K562 (cell line): ENCODE measurements around the gene TMTC2. TPM values are rescaled to one million over a fixed set of nuclear protein-coding genes. Genes with fewer than 3 reads are reported as not detected.

Experiments
- ATAC-seq: fragments of 200-7000 bp; cut with Tn5 transposase; 3 replicates; pipeline ENCODE4 v1.9.1; 2020; ENCODE audit warnings: moderate library complexity
- BruUV-seq: library from RNA; stranded (reverse); fragments of 400-500 nt; replicated peaks from 2 replicates; lab custom pipeline; 2021; lab: Mats Ljungman, UMichigan
- CTCF ChIA-PET: fragments of 300-600 bp; formaldehyde crosslinking; extraction: SDS; loops from one replicate; lab custom pipeline; 2021; ENCODE audit warnings: low intra/inter-chr PET ratio; lab: Yijun Ruan, JAX
- POLR2A ChIA-PET: fragments of 300-600, 350-650 bp; sonication (Branson Sonifier 250); formaldehyde crosslinking; extraction: SDS; loops from one replicate; lab custom pipeline; 2021; ENCODE audit warnings: antibody characterized with exemption, inconsistent platforms; lab: Yijun Ruan, JAX
- DNase-seq, 4 experiments: peaks; one replicate each; pipeline versions ENCODE4 v3.0.0 to v3.0.0-alpha.2; 2011 to 2018; ENCODE audit warnings: low spot score in 3 of 4, mixed read lengths in 3 of 4; ENCODE audit errors: extremely low read depth in 1 of 4
- FAIRE-seq: peaks from 2 replicates; lab custom pipeline; 2011; peaks lifted over from hg19 to GRCh38; lab: Jason Lieb, UNC
- H2AFZ ChIP-seq: 2 replicates; pipeline ENCODE4 v1.6.0; 2011; ENCODE audit warnings: low read depth, low read length, control low read depth, inconsistent platforms
- H3K27ac ChIP-seq: fragments of 200-600 bp; 3 replicates; pipeline ENCODE4 v1.8.0; 2011; ENCODE audit warnings: low read depth, mild to moderate bottlenecking, control low read depth, inconsistent platforms, low read length, moderate library complexity, mixed read lengths; ENCODE audit errors: extremely low read depth
- H3K27me3 ChIP-seq, 2 experiments: fragments of 300-600 bp in 1 of 2; 2 replicates in 1 of 2; 3 replicates in 1 of 2; pipeline versions ENCODE4 v1.6.0 to v1.8.0; 2011; ENCODE audit warnings: inconsistent platforms in 2 of 2, low read length in 2 of 2, mild to moderate bottlenecking in 1 of 2, mixed read lengths in 1 of 2, moderate library complexity in 1 of 2; ENCODE audit not compliant: control insufficient read depth in 2 of 2, insufficient read depth in 2 of 2
- H3K36me3 ChIP-seq: fragments of 300-600 bp; 3 replicates; pipeline ENCODE4 v1.8.0; 2011; ENCODE audit warnings: mild to moderate bottlenecking, low read length, inconsistent platforms; ENCODE audit not compliant: control insufficient read depth, insufficient read depth
- H3K4me1 ChIP-seq, 2 experiments: fragments of 200-600 bp in 1 of 2; replicated peaks in 1 of 2; 2 replicates in 1 of 2; 3 replicates in 1 of 2; pipeline versions ENCODE4 v1.5.1 to v1.8.0; 2011; ENCODE audit warnings: inconsistent platforms in 2 of 2, low read length in 2 of 2, mild to moderate bottlenecking in 1 of 2, mixed read lengths in 1 of 2, moderate library complexity in 1 of 2; ENCODE audit not compliant: control insufficient read depth in 2 of 2, insufficient read depth in 2 of 2
- H3K4me2 ChIP-seq: 2 replicates; pipeline ENCODE4 v1.6.1; 2011; ENCODE audit warnings: low read length, control low read depth, inconsistent platforms, mixed read lengths; ENCODE audit not compliant: insufficient read depth
- H3K4me3 ChIP-seq: fragments of 200-600 bp; sonication (generic), shearing (Covaris generic); 2 replicates; pipeline ENCODE4 v1.5.1; 2016; ENCODE audit warnings: control low read depth, inconsistent platforms
- H3K79me2 ChIP-seq: fragments of 200-600 bp; 3 replicates; pipeline ENCODE4 v1.8.0; 2011; ENCODE audit warnings: low read length, inconsistent platforms; ENCODE audit not compliant: control insufficient read depth, insufficient read depth
- H3K9ac ChIP-seq, 2 experiments: 2 replicates each; pipeline versions ENCODE4 v1.6.0 to v1.6.1; 2011; ENCODE audit warnings: low read depth in 2 of 2, low read length in 2 of 2, control low read depth in 1 of 2, inconsistent platforms in 1 of 2, mild to moderate bottlenecking in 1 of 2, mixed read lengths in 1 of 2; ENCODE audit not compliant: insufficient read depth in 1 of 2
- H3K9me1 ChIP-seq: one replicate; pipeline ENCODE4 v1.6.0; 2011; ENCODE audit warnings: inconsistent platforms, mild to moderate bottlenecking, low read length, moderate library complexity; ENCODE audit not compliant: control insufficient read depth, insufficient read depth
- H3K9me3 ChIP-seq: replicated peaks from 2 replicates; pipeline ENCODE4 v1.5.1; 2011; ENCODE audit warnings: low read depth, low read length, inconsistent platforms; ENCODE audit not compliant: control insufficient read depth, insufficient read depth
- H4K20me1 ChIP-seq: replicated peaks from 2 replicates; pipeline ENCODE4 v1.6.1; 2011; ENCODE audit warnings: low read length, inconsistent platforms, mixed read lengths; ENCODE audit not compliant: control insufficient read depth, insufficient read depth
- CHD4 ChIP-seq: fragments of 200-600 bp; sonication (generic); IDR thresholded peaks from 3 replicates; pipeline ENCODE4 v1.6.1; 2012; ENCODE audit warnings: low read depth, mild to moderate bottlenecking, mixed read lengths, low read length, inconsistent platforms; ENCODE audit not compliant: insufficient read depth, insufficient replicate concordance, poor library complexity, severe bottlenecking
- E2F8 ChIP-seq: fragments of 450-650 bp; IDR thresholded peaks from 2 replicates; pipeline ENCODE4 v1.7.1; 2018; ENCODE audit warnings: mild to moderate bottlenecking, low read depth; ENCODE audit not compliant: partially characterized antibody
- FOXA3 ChIP-seq, 2 experiments: fragments of 450-650 bp in 1 of 2; sonication (generic) in 1 of 2; formaldehyde crosslinking; IDR thresholded peaks in 1 of 2; conservative IDR thresholded peaks in 1 of 2; 2 replicates each; pipeline versions ENCODE4 v1.4.0 to v1.8.0; 2020 to 2022; ENCODE audit warnings: mild to moderate bottlenecking in 2 of 2, missing genetic modification reagents in 1 of 2
- KAT7 ChIP-seq: sonication (generic); formaldehyde crosslinking; IDR thresholded peaks from 2 replicates; pipeline ENCODE4 v1.8.0; 2022; ENCODE audit warnings: missing genetic modification reagents, mild to moderate bottlenecking, borderline replicate concordance
- MNT ChIP-seq, 2 experiments: fragments of 450-650 bp; conservative IDR thresholded peaks; 2 replicates each; pipeline ENCODE4 v1.6.1; 2017; ENCODE audit warnings: mild to moderate bottlenecking in 2 of 2, moderate library complexity in 2 of 2
- MYNN ChIP-seq, 2 experiments: sonication (generic); formaldehyde crosslinking in 1 of 2; IDR thresholded peaks; 2 replicates each; pipeline versions ENCODE4 v1.5.0 to v1.6.1; 2016 to 2020; ENCODE audit warnings: antibody characterized with exemption in 1 of 2, missing genetic modification reagents in 1 of 2
- RFX5 ChIP-seq: IDR thresholded peaks from 2 replicates; pipeline ENCODE4 v1.6.1; 2011; ENCODE audit warnings: low read depth, mild to moderate bottlenecking, improper control_type of control experiment, low read length
- SAP30 ChIP-seq: fragments of 200-600 bp; sonication (generic); IDR thresholded peaks from 2 replicates; pipeline ENCODE4 v1.6.1; 2012; ENCODE audit warnings: borderline replicate concordance, low read depth, mild to moderate bottlenecking, moderate library complexity, low read length, control low read depth, inconsistent platforms; ENCODE audit not compliant: insufficient read depth, poor library complexity, severe bottlenecking
- TCF3 ChIP-seq: sonication (generic); formaldehyde crosslinking; IDR thresholded peaks from 2 replicates; pipeline ENCODE4 v1.4.0; 2020; ENCODE audit warnings: mild to moderate bottlenecking, missing genetic modification reagents
- THRA ChIP-seq: fragments of 450-650 bp; IDR thresholded peaks from 2 replicates; pipeline ENCODE4 v1.6.1; 2017; ENCODE audit warnings: mild to moderate bottlenecking, moderate library complexity
- ZFP30 ChIP-seq: fragments of 250-450 bp; sonication (Bioruptor Pico); IDR thresholded peaks from 2 replicates; pipeline ENCODE4 v1.8.0; 2022; ENCODE audit warnings: moderate library complexity, mild to moderate bottlenecking, inconsistent platforms, borderline replicate concordance
- ZNF133 ChIP-seq: fragments of 250-450 bp; sonication (Bioruptor Pico); IDR thresholded peaks from 2 replicates; pipeline ENCODE4 v1.4.0; 2020; ENCODE audit warnings: mild to moderate bottlenecking
- ZNF197 ChIP-seq: fragments of 200-800 bp; sonication (Bioruptor generic); IDR thresholded peaks from 2 replicates; pipeline ENCODE4 v1.6.1; 2016; ENCODE audit warnings: low read depth, missing genetic modification characterization, missing compliant biosample characterization
- ZNF77 ChIP-seq: fragments of 250-450 bp; sonication (Bioruptor Pico); IDR thresholded peaks from 2 replicates; pipeline ENCODE4 v1.5.0; 2020
- WGBS: fragments of 100-300 bp; shearing (Covaris generic); methylation state at CpG from one replicate; pipeline ENCODE4 v1.1.6; 2016; ENCODE audit warnings: low coverage, mixed read lengths; ENCODE audit not compliant: insufficient coverage; ENCODE audit errors: missing lambda C conversion rate; 5-methylcytosine and 5-hydroxymethylcytosine counted together
- in situ Hi-C: fragments of 300-500 bp; cut with MboI; formaldehyde crosslinking; loops from 4 replicates; pipeline ENCODE4 v1.15.0; 2018; ENCODE audit warnings: inconsistent platforms, mixed read lengths
- intact Hi-C: fragments of 100-400 bp; cut with micrococcal nuclease; formaldehyde crosslinking; loops from 2 replicates; pipeline ENCODE4 v1.14.2; 2022
- polyA plus RNA-seq, 8 experiments: library from polyadenylated mRNA; depleted of rRNA in 4 of 8; stranded (reverse) in 5 of 8; unstranded in 3 of 8; fragments of >200 nt; fragmentation: Nextera tagmentation in 2 of 8; fragmentation: Illumina TruSeq in 1 of 8; extraction: Ambion mirVana in 2 of 8; extraction: Trizol in 1 of 8; gene quantifications; 2 replicates each; pipeline versions ENCODE4 v1.2.1 to v1.2.3, GENCODE V29; 2011 to 2014; ENCODE audit warnings: inconsistent platforms in 1 of 8, missing spikeins in 1 of 8
- total RNA-seq, 7 experiments: library from RNA; depleted of rRNA in 6 of 7; stranded (reverse); fragments of >200 nt in 6 of 7; fragmentation: Illumina TruSeq in 2 of 7; extraction: Trizol in 2 of 7; gene quantifications; 2 replicates each; pipeline versions ENCODE4 v1.2.1 to v1.2.3, GENCODE V29; 2011 to 2021; ENCODE audit warnings: low replicate concordance in 1 of 7
- TF ChIP-seq, protein P1 (sequence below): conservative IDR thresholded peaks from 2 replicates; pipeline ENCODE4 v1.6.1; 2011; ENCODE audit warnings: low read depth, mild to moderate bottlenecking, low read length; ENCODE audit not compliant: control insufficient read depth

Gene TMTC2
- total and polyA plus RNA-seq, 9 of the 15 experiments (the other 6 are each of a cell fraction or from before 2014, with no cell fraction given) = 0.29 to 1.1 (median 0.55) TPM

- DNase-seq (no peak), ATAC-seq (no peak), FAIRE-seq (no peak)
- WGBS = 0% methylated on average over 3 of the region's 3 CpGs
- intact Hi-C loops (no loop called here), in situ Hi-C loops (no loop called here)
- ChIA-PET POLR2A (no interaction called here), CTCF (no interaction called here)
- BruUV-seq = no TSS peak
- H3K79me2 ChIP-seq = no peaks in the 10 kb centered on the region
- no peaks in the 10 kb centered on the region for H3K36me3 ChIP-seq
- no peak overlapping the region for H3K4me3 ChIP-seq
- H3K9me3 ChIP-seq = no peaks in the 10 kb centered on the region
- H3K27me3 ChIP-seq = no peaks in the 10 kb centered on the region
- H2AFZ ChIP-seq = no peak overlapping the region
- no peak overlapping the region for H3K27ac ChIP-seq
- H3K4me1 ChIP-seq = no peaks in the 10 kb centered on the region
- no peaks in the 10 kb centered on the region for H4K20me1 ChIP-seq
- H3K9ac ChIP-seq = no peak overlapping the region
- no peaks in the 10 kb centered on the region for H3K9me1 ChIP-seq
- H3K4me2 ChIP-seq = no peak overlapping the region
- TF ChIP-seq ZNF133 (CRISPR knock-in tag) (no peak), ZNF197 (no peak), ZNF77 (CRISPR knock-in tag) (no peak), E2F8 (no peak), SAP30 (no peak), KAT7 (CRISPR knock-in tag) (no peak), FOXA3 (CRISPR knock-in tag; conservative IDR thresholded peaks at IDR 0.05 in 1 of 2, IDR thresholded peaks at IDR 0.05 in 1 of 2) (no peak), TCF3 (CRISPR knock-in tag) (no peak), ZFP30 (CRISPR knock-in tag) (no peak), THRA (no peak), CHD4 (no peak), RFX5 (no peak), MNT (conservative IDR thresholded peaks at IDR 0.05) (no peak), MYNN (IDR thresholded peaks at IDR 0.05) (no peak), MYNN (CRISPR knock-in tag; IDR thresholded peaks at IDR 0.05) (no peak)
- TF ChIP-seq, protein P1, sequence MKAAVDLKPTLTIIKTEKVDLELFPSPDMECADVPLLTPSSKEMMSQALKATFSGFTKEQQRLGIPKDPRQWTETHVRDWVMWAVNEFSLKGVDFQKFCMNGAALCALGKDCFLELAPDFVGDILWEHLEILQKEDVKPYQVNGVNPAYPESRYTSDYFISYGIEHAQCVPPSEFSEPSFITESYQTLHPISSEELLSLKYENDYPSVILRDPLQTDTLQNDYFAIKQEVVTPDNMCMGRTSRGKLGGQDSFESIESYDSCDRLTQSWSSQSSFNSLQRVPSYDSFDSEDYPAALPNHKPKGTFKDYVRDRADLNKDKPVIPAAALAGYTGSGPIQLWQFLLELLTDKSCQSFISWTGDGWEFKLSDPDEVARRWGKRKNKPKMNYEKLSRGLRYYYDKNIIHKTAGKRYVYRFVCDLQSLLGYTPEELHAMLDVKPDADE = no peak
Measured at GRCh38 chr12:82694276-82694675, 7.6 kb downstream of the TMTC2 start.
